Thyroid gland (tissue), 4 donors: ENCODE data around the gene ATG5. TPM values are rescaled to one million over a fixed set of nuclear protein-coding genes. Genes with fewer than 3 reads are reported as not detected.
"Not testable (repeated sequence)": the region's sequence is repeated elsewhere in the genome, so short reads cannot be mapped to it uniquely, and the experiment has no call there.

Experiments
- DNase-seq, 2 donors: peaks; one replicate each; pipeline ENCODE4 v3.0.0-alpha.2; 2019
- H3K27ac ChIP-seq, 3 donors: fragments of 200-600 bp; sonication (generic); 1 replicate in 2 of 3; 2 replicates in 1 of 3; pipeline ENCODE4 v1.5.1; 2016 to 2019; ENCODE audit warnings: mild to moderate bottlenecking in 1 of 3, moderate library complexity in 1 of 3
- H3K27me3 ChIP-seq: fragments of 200-600 bp; sonication (generic); one replicate; pipeline ENCODE4 v1.5.1; 2019
- H3K36me3 ChIP-seq, 2 donors: fragments of 200-600 bp; sonication (generic); one replicate each; pipeline ENCODE4 v1.5.1; 2016 to 2019
- H3K4me1 ChIP-seq, 2 donors: fragments of 200-600 bp; sonication (generic); one replicate each; pipeline ENCODE4 v1.5.1; 2017 to 2019
- H3K4me3 ChIP-seq, 3 donors: fragments of 200-600 bp; sonication (generic); replicated peaks in 1 of 3; 1 replicate in 2 of 3; 2 replicates in 1 of 3; pipeline ENCODE4 v1.5.1; 2016; ENCODE audit warnings: mild to moderate bottlenecking in 1 of 3
- H3K9me3 ChIP-seq: fragments of 200-600 bp; sonication (generic); one replicate; pipeline ENCODE4 v1.5.1; 2017
- POLR2A ChIP-seq, 2 donors: fragments of 450-650 bp; IDR thresholded peaks; one replicate each; pipeline ENCODE4 v1.6.1; 2017; ENCODE audit warnings: antibody characterized with exemption in 2 of 2, mild to moderate bottlenecking in 2 of 2, moderate library complexity in 1 of 2
- WGBS, 2 donors: methylation state at CpG; one replicate each; pipeline ENCODE4 v1.1.5; 2017; 5-methylcytosine and 5-hydroxymethylcytosine counted together
- intact Hi-C: fragments of 100-400 bp; cut with DNase I; formaldehyde crosslinking; loops from one replicate; pipeline ENCODE4 v1.15.1; 2023
- total RNA-seq, 4 donors: library from RNA; depleted of rRNA; stranded (reverse); fragments of >200 nt; gene quantifications; one replicate each; pipeline ENCODE4 v1.2.3, GENCODE V29; 2016
- TF ChIP-seq, protein P1 (sequence below), 6 experiments: fragments of 200-600 bp in 3 of 6; fragments of 450-650 bp in 3 of 6; sonication (generic) in 3 of 6; IDR thresholded peaks; one replicate each; pipeline ENCODE4 v1.5.1; 2016 to 2019; ENCODE audit warnings: antibody characterized with exemption in 6 of 6, mild to moderate bottlenecking in 2 of 6, inconsistent platforms in 1 of 6, moderate library complexity in 1 of 6

The ATG5 gene
- total RNA-seq, 4 donors from 2014 or later: 44.4 to 58.7 (median 48.7) TPM

DNA sequence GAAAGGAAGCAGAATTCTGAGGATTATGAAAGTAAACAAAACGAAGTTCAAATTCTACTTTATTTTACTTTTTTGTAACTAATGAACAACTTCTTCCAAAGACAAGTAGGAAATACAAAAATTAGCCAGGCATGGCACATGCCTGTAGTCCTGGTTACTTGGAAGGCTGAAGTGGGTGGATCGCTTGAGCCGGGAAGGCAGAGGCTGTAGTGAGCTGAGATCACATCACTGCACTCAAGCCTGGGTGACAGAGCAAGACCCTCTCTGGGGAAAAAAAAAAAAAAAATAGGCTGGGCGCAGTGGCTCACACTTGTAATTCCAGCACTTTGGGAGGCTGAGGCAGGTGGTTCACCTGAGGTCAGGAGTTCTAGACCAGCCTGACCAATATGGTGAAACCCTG, 82.3 kb downstream of the ATG5 start:
- H3K36me3 ChIP-seq: no peaks in the 10 kb centered on the region
- peaks cover 4 to 8% of the 10 kb centered on the region in 2 donors for H3K4me1 ChIP-seq
- TF ChIP-seq, protein P1, sequence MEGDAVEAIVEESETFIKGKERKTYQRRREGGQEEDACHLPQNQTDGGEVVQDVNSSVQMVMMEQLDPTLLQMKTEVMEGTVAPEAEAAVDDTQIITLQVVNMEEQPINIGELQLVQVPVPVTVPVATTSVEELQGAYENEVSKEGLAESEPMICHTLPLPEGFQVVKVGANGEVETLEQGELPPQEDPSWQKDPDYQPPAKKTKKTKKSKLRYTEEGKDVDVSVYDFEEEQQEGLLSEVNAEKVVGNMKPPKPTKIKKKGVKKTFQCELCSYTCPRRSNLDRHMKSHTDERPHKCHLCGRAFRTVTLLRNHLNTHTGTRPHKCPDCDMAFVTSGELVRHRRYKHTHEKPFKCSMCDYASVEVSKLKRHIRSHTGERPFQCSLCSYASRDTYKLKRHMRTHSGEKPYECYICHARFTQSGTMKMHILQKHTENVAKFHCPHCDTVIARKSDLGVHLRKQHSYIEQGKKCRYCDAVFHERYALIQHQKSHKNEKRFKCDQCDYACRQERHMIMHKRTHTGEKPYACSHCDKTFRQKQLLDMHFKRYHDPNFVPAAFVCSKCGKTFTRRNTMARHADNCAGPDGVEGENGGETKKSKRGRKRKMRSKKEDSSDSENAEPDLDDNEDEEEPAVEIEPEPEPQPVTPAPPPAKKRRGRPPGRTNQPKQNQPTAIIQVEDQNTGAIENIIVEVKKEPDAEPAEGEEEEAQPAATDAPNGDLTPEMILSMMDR (IDR thresholded peaks at IDR 0.05): no peak
- TF ChIP-seq POLR2A (IDR thresholded peaks at IDR 0.05): no peak
- H3K9me3 ChIP-seq: no peaks in the 10 kb centered on the region
- 30 to 32% methylated on average over 4 of the region's 4 CpGs for WGBS, 2 donors
- DNase-seq: peak; percentile 88 to 89
- H3K4me3 ChIP-seq: no peak overlapping the region
- H3K27ac ChIP-seq: peak overlapping the region; percentile 31 to 63 (median 49)
- H3K27me3 ChIP-seq: no peaks in the 10 kb centered on the region
- intact Hi-C loops: no loop called here

- intact Hi-C loops: no loop called here
- TF ChIP-seq, protein P1 (IDR thresholded peaks at IDR 0.05): no peak
- TF ChIP-seq POLR2A (IDR thresholded peaks at IDR 0.05): no peak
- Histone ChIP-seq H3K27ac (no peak overlapping the region), H3K27me3 (no peaks in the 10 kb centered on the region), H3K4me3 (no peak overlapping the region), H3K36me3 (no peaks in the 10 kb centered on the region), H3K9me3 (no peaks in the 10 kb centered on the region), H3K4me1 (peaks cover 4 to 8% of the 10 kb centered on the region in 2 donors)
- no peak for DNase-seq
Measured at GRCh38 chr6:106241498-106241897, 84.1 kb downstream of the ATG5 start.

- WGBS, 2 donors: 94 to 96% methylated on average over 1 of the region's 1 CpG
- Histone ChIP-seq H3K9me3 (no peaks in the 10 kb centered on the region), H3K4me1 (no peaks in the 10 kb centered on the region), H3K36me3 (no peaks in the 10 kb centered on the region), H3K4me3 (no peak overlapping the region), H3K27me3 (no peaks in the 10 kb centered on the region), H3K27ac (no peak overlapping the region)
- intact Hi-C loops: no loop called here
- TF ChIP-seq POLR2A (IDR thresholded peaks at IDR 0.05): no peak
- TF ChIP-seq, protein P1 (IDR thresholded peaks at IDR 0.05): no peak
- no peak for DNase-seq
Measured at GRCh38 chr6:106237286-106237685, 88.3 kb downstream of the ATG5 start.

DNA sequence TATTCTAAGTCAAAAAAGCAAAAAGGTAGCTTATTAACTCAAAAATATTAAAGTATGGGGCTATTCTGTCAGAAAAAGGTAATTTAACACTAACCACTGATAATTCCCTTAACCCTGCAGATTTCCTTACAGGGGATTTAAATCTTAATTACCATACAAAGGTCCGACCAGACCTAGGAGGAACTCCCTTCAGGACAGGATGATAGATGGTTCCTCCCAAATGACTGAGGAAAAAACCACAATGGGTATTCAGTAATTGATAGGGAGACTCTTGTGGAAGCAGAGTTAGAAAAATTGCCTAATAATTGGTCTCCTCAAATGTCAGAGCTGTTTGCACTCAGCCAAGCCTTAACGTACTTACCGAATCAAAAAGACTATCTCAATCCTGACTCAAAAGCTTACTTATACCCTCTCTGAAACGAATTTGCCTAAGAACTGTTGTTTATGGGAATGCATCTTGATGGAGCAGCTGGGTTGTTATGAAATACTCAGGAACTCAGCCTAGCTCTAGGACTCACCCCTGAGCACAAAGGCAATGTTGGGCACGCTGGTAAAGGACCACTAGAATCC, 95.6 kb downstream of the ATG5 start:
- H3K4me1 ChIP-seq, H3K4me3 ChIP-seq, H3K27ac ChIP-seq, DNase-seq, H3K9me3 ChIP-seq, H3K27me3 ChIP-seq, H3K36me3 ChIP-seq: not testable (repeated sequence)
- 78 to 87% methylated on average over 5 of the region's 5 CpGs for WGBS, 2 donors
- intact Hi-C loops: loop anchor here (10.0 kb wide), 1 partner anchor 245 kb away; no protein-coding TSS in a partner anchor

GRCh38 chr6:106227612-106228507, 97.7 kb downstream of the ATG5 start:
- no peaks in the 10 kb centered on the region for H3K9me3 ChIP-seq
- DNase-seq: no peak
- WGBS, 2 donors: 96 to 98% methylated on average over 17 of the region's 17 CpGs
- H3K4me1 ChIP-seq: no peaks in the 10 kb centered on the region
- intact Hi-C loops: loop anchor here (10.0 kb wide), 1 partner anchor 243 kb away; no protein-coding TSS in a partner anchor
- TF ChIP-seq, protein P1 (IDR thresholded peaks at IDR 0.05): no peak
- TF ChIP-seq POLR2A (IDR thresholded peaks at IDR 0.05): no peak
- no peaks in the 10 kb centered on the region for H3K27me3 ChIP-seq
- no peak overlapping the region for H3K27ac ChIP-seq
- no peak overlapping the region for H3K4me3 ChIP-seq
- no peaks in the 10 kb centered on the region for H3K36me3 ChIP-seq
